GM19035 (cell line): ENCODE measurements around the gene PFN3.

ENCODE experiments used
- ATAC-seq: cut with Tn5 transposase; IDR thresholded peaks from one replicate; pipeline ENCODE4 v1.9.1; 2021; ENCODE audit not compliant: unreplicated experiment

Gene PFN3, protein sequence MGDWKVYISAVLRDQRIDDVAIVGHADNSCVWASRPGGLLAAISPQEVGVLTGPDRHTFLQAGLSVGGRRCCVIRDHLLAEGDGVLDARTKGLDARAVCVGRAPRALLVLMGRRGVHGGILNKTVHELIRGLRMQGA

GRCh38 chr5:177399997-177400868 is at the start of gene PFN3:
Gene PFN3, minus strand, starts transcription at chr5:177400661. Its CDS starts 85 bp downstream, at chr5:177400576.
- no peak for ATAC-seq

DNA sequence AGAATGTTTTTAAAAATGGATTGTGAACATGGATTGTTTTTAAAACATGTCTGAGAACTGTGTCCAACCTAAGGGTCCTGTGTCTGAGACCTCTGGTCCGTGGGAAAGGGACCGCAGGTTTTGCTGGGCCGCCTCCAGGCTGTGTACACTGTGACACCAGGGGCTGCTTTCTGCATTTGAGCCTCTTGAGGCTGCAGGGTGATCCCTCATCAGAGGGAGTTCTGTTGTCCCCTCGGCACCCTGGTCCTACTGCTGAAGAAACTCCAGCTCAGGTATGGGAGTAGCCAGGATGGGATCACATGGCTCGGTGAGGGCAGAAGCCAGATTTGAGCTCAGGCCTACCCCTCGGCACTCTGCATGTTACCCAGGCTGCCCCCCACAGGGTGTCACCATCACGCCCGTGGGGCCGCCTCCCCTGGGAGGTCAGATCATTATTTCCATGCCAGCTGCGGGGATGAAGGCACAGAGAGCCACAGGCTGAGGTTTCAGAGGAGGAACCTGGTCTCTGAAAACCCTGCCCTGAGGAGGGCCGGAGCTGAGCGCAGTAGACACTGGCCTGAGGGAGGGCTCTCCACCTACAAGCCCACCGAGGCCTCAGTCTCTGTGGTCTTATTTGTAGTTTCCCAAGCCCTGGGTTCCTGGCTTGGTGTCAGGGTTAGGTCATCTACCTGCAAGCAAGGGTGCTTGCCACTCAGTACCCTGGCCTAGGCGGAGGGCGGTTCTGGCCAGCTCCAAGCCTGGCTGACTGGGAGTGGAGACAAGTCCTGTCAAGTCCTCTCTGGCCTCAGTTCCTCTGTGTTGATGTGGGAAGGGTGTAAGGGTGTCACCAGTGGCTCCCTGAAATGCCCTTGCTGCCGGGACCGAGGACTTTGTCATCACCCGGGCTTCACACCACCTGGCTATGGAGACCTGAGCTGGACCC is 48.9 kb upstream of the PFN3 start:
- ATAC-seq: no peak

GRCh38 chr5:177448244-177448950 is 47.9 kb upstream of the PFN3 start:
- ATAC-seq: no peak

DNA sequence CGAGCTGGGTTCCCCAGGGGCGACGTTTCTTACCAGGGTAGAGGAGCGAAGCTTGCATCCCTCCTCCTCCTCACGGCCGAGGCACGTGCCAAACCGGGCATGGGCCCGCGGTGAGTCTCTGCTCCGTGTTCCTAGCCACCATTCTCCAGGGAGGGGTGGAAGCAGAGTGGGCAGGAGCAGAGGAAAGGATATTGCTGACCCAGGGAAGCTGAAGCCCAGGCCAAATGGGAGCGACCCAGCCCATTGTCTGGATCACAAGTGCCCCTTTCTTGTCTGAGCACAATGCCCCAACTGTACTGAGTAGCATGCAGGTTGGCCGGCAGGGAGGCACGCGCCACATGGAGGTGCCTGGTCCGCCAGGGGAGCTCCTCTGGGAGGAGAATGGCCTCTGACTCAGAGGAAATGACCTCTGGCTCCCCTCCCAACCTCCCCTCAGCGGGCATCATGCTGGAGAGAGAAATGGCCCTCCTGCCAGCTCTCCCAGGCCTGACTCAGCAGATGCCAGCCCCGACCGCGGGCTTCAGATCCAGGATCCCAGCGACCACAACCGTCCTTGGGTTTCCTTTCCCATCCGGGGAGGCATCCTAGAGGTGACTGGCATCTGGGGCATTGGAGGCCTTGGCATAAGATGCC is 47.3 kb upstream of the PFN3 start:
- no peak for ATAC-seq

GRCh38 chr5:177447066-177447610 is 46.7 kb upstream of the PFN3 start:
- ATAC-seq: peak; percentile 33

DNA sequence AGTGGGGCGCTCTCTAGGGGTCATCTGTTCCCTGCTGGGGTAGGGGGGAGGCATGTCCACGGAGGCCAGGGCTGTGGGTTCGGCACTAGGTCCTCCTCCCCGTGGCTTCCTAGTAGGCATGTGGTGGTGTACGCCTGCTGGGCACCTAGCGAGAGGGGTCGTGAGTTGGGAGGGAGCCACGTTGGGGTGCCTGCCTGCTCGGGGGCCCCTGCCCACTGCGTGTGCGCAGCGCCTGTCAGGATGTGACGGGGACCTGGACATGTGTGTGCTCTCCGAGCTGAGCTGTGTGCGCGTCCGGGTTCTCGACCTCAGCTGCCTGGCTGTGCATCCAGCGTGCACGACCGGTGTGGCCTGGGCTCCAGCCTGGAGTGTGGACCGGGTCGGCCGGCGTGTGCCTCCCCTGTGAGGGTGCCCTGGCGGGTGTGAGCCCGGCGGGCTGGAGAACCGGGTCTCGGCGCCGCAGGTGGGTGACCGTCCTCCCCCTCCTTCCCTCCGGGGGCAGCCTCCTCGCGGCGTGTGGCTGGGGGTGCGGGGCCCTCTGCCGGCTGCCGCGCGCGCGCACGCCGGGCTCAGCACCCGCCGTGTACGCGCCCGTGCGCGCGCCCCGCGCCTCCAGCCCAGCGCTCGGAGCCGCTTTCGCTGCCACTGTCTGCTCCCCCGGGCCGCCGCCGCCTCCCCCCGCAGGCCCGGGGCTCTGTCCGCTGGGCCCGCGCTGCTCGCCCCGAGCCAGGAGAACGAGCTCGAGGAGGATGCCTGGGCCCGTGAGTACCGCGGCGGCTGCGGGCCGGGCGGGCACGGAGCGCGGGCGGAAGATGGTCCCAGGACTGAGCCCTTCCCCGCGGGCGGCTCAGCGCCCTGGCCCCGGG is 46.0 kb upstream of the PFN3 start, which contains the start of gene PRR7:
Gene PRR7, plus strand, starts transcription at position 615 of the 866 bp plus-strand sequence. CDS start 8,254 bp downstream, outside the sequence.
- peak; percentile 59 for ATAC-seq

- no peak for ATAC-seq
Observed at GRCh38 chr5:177445917-177446199, 45.4 kb upstream of the PFN3 start.

DNA sequence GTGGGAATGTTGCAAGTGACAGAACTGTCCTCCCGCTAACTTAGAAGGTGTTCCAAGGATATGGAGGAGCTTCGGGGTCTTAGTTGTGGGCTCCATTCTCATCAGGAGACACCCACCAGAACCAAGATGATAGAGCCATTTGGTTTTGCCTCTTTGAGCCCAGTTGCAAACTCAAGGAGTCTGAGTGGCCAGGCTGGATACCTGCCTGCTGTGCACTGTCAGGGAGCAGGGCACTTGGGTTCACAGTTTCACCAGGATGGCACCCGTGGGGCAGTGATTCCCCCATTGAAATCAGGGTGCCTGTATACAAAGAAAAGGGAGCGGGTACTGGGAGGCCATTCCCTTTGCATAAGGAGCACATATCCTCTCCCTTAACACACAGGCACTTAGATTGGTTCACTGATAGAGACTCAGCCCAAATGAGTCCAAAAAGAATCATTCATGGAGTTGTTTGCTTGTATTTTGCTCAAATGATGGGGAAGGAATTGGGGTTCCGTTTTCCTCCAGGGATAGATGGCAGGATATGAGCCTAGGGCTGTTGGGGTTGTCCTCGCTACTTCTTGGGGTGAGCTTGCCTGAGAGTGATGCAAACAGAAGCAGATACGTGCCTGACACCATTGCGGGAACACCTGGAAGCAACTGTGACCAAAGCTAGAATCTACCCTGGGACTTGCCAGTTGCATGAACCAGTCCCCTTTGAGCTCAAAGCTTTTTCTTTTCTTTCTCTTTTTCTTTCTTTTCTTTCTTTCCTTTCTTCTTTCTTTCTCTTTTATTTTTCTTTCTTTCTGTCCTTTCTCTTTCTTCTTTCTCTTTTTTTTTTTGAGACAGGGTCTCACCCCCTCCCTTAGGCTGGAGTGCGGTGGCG is 44.8 kb upstream of the PFN3 start:
- no peak for ATAC-seq

DNA sequence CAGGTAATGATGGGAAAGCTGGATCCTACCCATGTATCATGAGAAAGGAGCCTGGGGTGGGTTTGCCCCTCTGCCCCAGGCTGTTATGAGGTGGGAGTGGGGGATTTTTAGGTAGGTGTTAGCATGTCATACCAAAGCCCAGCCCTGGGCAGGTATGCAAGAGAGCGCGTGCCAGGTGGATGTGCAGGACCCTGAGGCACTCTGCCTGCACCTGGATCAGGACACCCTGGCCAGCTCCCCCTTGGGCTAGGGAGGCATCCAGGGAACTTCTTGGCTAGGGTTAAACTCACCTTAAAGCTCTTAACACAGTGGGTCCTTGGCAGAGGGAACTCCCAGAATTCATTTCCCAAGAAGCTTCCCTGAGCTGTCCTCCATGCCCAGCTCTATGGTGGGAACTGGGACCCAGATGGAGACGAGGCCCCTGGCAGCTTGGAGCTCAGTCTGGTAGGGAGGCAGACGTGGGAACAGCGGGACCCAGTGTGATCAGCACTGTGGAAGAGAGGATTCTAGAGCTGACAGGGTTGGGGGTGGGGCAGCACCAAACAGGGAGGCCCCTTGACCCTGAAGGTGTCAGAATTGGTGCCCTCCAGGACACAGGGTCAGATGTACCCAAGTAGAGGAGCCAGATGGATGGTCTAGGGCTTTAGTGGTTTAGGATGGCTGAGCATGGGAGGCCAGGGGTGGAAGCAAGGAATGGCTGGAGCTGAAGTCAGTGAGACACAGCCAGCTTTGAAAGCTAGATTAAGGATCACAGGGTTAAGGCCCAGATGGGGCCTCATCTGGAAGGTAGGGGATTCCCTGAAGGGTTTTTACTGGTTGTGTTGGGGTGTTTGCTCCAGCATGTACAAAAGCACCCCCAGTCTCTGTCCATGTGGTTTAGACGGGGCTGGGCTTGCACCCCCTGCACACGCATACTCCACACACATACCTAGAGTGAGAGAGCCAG is 43.9 kb upstream of the PFN3 start:
- ATAC-seq: no peak

DNA sequence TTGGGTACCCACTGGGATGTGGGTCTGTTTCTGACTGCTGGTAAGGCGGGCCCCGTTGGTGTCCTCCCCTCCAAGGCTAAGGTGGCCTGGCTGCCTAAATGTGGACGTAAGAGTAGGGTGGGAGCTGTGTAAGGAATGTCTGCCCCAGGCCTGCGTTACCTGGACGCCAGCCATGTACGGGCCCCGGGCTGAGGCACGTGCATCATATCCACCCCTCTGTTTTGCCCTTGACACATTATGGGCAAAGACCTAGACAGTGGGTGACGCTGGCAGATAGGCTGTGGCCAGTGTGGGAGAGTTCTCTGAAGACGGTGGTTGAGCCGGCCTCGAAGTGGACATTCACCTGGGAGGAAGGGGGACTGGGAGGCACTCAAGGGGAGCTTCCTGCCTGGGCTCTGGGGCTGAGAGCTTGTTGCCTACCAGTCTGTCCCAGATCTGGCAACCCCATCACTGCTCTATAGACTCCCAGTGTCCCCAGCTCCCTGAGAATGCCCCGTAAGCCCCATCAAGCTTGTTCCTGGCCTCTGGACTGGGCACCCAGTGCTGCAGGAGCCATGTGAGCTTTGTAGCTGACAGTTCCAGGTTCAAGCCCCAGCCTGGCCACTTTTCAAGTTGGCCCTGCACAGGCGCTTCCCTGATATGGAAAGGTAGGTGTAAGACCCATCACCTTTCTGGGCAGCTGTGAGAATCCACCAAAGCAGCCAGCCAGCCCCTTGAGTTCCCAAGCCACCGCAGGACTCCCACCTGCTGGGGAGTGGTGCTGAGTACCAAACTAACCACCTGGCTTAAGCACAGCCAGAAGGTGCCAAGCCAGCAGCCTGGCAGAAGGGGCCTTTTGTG is 42.9 kb upstream of the PFN3 start:
- no peak for ATAC-seq

- no peak for ATAC-seq
Observed at GRCh38 chr5:177442066-177442826, 41.8 kb upstream of the PFN3 start.

GRCh38 chr5:177440990-177441780 is 40.7 kb upstream of the PFN3 start:
- no peak for ATAC-seq

DNA sequence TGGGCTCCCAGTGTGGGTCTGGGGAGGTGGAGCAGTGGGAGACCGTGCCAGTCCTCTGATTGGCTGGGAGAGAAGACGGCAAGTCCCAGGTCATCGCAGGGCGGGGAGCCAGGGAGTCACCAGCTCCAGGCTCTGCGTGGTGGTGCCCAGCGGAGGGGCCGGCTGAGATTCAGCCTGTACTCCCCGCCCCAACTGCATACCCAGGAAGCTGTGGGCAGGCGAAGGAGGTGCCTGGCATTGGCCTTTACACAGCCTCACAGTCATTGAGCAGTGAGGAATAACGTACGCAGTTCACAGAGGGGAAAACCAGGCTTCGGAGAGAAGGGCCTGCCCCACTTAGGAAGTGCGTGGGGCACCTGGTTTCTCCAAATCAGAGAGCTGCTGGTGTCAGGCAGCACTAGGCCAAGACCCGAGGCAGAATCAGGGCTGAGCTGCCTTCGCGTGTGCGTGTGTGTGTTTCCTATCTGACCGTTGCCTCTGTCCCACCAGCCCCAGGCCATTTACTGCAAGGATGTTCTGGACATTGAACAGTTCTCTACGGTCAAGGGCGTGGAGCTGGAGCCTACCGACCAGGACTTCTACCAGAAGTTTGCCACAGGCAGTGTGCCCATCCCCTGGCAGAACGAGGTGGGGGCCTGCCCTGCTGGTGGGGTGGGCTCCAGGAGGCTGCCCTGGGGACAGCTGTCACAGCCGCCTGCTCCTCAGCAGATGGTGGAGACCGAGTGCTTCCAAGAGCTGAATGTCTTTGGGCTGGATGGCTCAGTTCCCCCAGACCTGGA is 39.9 kb upstream of the PFN3 start:
- ATAC-seq: no peak

DNA sequence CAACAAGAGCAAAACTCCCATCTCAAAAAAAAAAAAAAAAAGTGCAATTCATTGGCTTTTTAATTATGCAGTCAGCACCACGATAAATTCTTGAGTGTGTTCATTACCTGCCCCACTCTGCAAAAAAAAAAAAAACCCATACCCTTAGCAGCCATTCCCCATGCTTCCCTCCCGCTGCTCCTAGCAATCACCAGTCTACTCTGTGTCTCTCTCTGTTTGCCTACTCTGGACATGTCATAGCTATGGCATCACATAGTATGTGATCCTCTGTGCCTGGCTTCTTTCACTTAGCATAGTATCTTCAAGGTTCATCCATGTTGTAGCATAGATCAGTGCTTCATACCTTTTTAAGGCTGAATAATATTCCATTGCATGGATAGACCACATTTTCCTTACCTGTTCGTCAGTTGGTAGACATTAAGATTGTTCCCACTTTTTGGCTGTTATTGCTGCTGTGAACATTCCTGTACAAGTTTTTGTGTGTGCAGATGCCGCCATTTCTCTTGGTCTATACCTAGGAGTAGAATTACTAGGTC is 39.1 kb upstream of the PFN3 start:
- no peak for ATAC-seq
